CD4-positive, alpha-beta T cell treated with Interleukin-21 for 1 hour (primary cell): ENCODE results near the gene OR6K3.

Experiments used
- DNase-seq: peaks from one replicate; pipeline ENCODE4 v3.0.0-alpha.2; 2020

The OR6K3 gene

GRCh38 chr1:158686111-158687009 lies 34.2 kb downstream of the OR6K3 start, which contains the start of gene SPTA1:
Gene SPTA1 (minus strand): TSS chr1:158686715. CDS start chr1:158686517, 198 bp downstream.
- no peak for DNase-seq

GRCh38 chr1:158685085-158685484 lies 35.4 kb downstream of the OR6K3 start:
- DNase-seq, result no peak

- no peak for DNase-seq
These were observed 38.9 kb downstream of the OR6K3 start for GRCh38 chr1:158681606-158682005.

GRCh38 chr1:158679289-158679688 lies 41.2 kb downstream of the OR6K3 start:
- DNase-seq, result no peak

GRCh38 chr1:158675563-158676323 lies 44.8 kb downstream of the OR6K3 start:
- no peak for DNase-seq

- DNase-seq, result no peak
These were observed 46.2 kb downstream of the OR6K3 start for GRCh38 chr1:158674302-158674701.
